Astrocyte of the hippocampus (primary cell): ENCODE results near the gene OSBPL2.

Experiments
- DNase-seq: peaks from one replicate; pipeline ENCODE4 v3.0.0; 2011; ENCODE audit warnings: low read depth, low spot score

The OSBPL2 gene

DNA sequence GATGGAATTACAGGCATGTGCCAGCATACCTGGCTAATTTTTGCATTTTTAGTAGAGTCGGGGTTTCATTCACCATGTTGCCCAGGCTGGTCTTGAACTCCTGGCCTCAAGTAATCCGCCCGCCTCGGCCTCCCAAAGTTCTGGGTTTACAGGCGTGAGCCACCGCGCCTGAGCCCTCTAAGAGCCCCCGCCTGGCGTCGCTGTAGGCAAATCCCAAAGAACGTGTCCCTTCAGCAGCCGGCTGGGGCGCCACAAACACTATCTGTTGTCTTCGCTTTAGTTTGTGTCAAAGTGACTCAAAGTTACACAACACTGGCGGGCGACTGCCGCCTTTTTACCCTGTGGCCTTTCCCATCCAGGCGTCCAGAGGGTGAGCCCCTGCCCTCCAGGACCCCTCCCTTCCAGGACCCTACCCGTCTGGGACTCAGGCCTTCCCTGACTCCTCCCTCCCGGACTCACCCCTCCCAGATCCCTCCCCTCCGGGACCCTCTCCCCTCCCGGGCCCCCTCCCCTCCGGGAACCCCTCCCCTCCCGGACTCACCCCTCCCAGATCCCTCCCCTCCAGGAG, 63.5 kb downstream of the OSBPL2 start:
- DNase-seq, result peak; percentile 94

DNA sequence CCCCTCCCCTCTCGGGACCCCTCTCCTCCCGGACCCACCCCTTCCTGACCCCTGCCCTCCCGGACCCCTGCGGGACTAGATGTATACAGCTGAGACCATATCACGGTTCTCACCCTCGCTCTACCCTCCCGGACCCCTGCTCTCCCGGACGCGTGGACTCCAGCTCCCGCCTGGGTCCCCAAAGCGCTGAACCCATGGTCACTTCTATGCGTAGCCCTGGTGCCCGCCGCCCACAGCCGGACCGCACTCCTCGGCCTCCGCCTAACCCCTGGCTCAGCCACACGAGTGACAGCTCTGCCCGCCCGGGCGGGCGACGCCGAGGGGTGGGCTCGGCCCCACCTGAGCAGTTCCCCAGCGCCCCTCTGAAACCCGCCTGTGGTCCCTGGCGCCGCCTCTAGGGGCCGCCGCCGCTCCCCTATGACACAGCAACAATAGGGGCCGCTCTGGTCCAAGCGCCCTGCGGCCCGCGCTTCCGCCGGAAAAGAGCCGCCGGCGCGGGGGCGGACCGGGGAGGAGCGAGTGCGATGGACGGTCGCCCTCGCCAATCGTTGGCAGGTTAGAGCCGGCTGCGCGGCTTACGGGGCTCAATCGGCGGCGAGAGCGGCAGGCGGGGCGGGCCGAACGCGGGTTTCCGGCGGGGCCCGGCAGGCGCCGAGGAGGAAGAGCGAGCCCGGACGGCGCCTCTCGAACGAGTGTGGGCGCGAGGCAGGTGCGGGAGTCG, 64.2 kb downstream of the OSBPL2 start, which contains the start of gene ADRM1:
TSS of gene ADRM1 (plus strand) at position 657 of the 721 bp plus-strand sequence. CDS start 572 bp downstream, outside the sequence.
- peak; percentile 100 for DNase-seq

DNA sequence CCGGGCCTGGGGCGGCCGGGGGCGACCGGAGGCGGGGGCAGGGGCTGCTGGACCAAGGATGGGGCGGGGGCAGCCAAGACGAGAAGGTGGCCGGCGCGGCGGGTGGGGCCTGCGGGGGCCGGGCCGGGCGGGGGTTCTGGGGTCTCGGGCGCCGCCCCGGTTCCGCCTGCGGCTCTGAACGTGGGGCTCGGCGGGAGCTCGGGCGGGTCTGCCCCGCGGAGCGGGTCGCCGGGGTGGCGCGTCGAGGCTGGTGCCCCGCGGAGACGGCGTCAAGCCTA, 64.7 kb downstream of the OSBPL2 start:
- no peak for DNase-seq

DNA sequence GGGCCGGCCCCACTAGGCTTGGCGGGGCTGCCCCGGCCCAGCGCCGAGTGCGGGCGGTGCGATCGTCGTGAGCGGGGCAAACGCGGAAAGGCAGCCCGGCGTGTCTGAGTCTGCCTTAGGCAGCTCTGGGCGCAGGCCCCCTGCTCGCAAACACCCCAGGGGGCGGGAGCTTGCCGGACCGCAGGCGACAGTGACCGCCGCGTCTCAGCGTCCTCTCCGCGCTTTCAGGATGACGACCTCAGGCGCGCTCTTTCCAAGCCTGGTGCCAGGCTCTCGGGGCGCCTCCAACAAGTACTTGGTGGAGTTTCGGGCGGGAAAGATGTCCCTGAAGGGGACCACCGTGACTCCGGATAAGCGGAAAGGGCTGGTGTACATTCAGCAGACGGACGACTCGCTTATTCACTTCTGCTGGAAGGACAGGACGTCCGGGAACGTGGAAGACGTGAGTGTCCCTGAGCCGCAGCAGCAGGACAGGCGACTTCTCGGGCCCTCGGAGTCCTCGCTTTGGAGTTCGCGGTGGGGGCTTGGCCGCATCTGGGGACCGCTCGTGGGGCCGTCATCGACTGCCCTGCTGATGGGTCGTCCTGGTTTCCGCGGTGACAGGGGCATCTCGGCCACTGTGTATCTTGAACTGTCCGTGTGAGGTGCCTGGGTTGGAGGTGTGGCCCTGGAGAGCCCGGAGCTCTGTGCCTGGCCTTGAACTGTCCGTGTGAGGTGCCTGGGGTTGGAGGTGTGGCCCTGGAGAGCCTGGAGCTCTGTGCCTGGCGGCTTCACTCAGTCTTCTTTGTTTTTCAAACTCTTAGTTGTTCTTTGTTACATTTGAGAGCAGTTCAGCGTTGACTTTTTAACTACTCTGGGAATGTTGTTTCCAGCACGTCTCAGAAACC, 65.3 kb downstream of the OSBPL2 start:
- peak; percentile 46 for DNase-seq

DNA sequence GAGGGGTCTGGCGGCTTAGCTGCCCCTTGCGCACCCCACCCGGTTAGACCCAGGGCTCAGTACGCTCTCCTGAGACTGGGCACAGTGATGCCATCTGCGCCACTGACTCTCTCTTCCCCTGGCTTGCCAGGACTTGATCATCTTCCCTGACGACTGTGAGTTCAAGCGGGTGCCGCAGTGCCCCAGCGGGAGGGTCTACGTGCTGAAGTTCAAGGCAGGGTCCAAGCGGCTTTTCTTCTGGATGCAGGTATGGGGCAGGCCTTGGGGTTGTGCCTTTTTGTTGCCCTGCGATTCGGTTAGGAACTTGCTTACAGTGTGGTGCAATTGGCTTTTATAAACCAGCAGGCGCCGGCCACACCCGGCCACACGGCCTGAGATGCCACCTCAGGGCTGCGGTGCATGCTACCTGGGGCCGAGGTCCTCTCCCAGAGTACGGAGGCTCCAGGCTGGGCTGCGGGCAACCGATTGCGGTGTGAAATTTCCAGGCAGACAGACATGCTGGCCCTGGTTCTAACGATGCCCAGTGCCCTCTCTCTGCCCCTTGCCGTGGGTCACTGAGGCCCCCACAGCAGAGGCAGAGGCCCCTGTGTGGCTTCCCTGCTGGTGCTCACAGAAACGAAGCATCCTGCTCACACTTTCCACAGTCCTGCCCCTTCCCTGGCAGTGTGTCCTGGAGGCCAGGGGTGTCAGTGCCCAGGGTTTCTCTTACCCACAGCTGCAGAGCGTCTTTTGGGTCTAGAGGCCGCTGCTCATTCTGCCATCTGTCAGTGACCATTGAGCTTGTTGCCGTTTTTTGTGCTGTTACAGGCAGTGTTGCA, 66.2 kb downstream of the OSBPL2 start:
- no peak for DNase-seq

DNA sequence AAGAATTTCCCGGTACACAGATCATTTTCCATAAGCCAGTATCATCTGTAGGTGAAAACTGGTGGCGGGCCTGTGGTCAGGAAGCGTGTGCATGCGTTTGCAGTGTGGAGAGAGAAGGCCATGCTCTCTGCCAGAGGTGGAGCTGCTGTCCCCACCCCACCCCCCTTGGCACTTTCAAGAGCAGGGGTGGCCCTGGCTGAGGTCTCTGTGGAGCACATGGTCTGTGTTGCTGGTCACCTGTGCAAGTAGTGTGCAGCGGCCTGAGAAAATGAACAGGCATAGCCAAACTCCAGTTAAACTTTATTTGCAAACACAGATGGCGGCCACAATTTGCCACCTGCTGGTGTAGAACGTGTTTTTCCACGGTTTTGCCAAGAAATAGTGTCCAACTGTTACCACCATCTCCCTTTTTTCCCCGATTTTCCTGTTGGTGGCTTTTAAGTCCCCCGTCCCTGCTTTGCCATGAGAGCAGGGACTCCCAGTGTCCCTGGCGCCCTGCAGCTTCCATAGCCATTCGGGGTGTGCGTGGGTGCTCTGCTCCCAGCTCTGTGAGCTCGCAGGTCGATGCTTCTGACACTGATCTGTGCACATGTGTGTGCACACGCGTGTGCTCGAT, 66.9 kb downstream of the OSBPL2 start:
- peak; percentile 18 for DNase-seq

DNA sequence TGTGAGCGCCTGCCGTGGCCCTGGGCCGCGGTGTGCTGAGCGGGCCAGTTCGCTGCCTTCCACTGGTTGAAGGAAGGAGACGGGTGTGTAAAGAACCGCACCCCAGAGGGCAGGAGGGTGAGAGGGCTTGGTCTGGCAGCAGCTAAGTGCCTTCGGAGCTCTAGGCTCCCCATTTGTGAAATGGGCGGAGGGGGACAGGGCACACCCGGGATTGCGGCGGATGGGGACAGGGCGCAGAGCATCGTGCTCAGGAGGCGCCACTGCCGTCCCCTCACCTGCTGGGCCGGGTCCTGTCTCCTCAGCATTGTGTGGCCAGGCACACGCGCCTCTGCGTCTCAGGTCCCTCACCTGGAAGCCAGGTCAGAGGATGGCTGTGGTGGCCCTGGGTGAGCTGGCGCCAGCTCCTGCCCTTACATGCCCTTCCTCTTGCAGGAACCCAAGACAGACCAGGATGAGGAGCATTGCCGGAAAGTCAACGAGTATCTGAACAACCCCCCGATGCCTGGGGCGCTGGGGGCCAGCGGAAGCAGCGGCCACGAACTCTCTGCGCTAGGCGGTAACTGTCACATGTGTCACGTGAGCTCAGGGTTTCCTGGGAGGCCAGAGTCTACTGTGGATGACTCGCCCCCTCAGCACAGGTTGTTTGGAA, 67.6 kb downstream of the OSBPL2 start:
- DNase-seq, result no peak

DNA sequence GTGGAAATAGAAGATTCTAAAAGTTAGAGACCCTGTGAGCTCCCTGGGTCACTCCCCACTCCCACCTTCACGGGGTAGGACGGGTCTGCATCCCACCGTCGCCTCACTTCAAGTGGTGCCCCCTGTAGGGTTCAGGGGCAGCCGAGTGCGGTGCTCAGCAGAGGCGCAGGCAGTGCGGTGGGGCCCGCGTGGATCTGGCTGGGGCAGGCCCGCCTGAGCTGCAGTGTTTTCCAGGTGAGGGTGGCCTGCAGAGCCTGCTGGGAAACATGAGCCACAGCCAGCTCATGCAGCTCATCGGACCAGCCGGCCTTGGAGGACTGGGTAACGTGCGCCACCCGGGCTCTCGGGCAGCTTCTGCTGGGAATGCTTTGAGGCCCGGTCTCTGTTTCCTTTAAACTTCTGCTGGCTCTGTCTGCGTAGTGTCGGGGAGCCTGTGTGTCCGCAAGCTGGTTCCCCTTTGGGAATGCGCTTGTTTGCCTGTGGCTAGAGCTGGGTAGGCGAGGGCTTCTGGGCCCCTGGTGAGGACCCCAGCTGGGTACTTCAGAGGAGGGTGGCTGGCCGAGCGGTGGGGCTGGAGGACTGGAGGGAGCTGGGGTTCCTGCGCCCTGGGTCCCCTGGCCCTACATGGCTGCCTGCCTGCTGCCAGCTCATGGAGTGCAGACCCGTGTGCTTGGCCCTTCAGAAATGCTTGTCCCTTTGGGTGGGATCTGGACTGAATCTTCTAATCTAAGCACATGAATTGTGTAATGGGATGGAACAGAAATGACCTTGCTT, 68.3 kb downstream of the OSBPL2 start:
- no peak for DNase-seq

DNA sequence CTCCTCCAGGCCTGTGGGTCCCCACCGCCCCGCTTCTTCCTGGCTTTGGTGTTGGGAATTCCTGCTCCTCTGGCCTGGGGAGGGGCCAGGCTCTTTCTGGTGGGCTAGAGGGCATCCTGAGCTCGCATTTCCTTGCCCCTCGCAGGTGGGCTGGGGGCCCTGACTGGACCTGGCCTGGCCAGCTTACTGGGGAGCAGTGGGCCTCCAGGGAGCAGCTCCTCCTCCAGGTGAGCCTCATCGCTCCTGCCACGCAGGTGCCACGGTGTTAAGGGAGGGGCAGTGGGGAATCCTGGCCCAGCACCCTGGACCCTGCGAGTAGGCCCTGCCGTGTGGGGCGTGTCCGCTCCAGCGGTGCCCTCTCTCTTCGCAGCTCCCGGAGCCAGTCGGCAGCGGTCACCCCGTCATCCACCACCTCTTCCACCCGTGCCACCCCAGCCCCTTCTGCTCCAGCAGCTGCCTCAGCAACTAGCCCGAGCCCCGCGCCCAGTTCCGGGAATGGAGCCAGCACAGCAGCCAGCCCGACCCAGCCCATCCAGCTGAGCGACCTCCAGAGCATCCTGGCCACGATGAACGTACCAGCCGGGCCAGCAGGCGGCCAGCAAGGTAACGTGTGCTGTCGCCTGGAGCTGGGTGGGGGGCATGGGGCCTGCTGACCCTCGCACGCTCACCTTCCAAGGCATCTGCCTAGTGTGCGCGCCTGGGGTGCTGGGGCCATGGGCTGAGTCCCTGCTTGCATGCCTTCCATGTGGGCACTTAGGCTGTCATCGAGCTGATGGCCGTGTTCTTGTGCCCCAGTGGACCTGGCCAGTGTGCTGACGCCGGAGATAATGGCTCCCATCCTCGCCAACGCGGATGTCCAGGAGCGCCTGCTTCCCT, 69.1 kb downstream of the OSBPL2 start:
- DNase-seq, result peak; percentile 27

DNA sequence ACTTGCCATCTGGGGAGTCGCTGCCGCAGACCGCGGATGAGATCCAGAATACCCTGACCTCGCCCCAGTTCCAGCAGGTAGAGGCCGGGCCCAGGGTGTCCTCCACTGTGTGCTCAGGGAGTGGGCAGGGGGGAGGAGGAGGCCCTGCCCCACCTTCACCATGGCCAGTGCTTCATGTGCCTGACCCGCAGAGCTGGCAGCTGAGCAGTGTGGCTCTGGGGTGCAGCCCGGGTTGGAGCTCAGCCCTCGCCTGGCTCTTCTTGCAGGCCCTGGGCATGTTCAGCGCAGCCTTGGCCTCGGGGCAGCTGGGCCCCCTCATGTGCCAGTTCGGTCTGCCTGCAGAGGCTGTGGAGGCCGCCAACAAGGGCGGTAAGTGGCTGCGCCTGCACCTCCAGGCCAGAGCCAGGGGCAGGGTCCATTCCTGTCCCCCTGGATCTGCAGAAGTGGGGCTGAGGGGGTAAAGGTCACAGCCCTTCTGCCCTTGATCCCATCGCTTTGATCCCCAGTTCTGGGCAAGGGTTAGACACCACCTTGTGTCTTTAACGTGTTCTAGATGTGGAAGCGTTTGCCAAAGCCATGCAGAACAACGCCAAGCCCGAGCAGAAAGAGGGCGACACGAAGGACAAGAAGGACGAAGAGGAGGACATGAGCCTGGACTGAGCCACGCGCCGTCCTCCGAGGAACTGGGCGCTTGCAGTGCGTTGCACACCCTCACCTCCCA, 69.9 kb downstream of the OSBPL2 start:
- no peak for DNase-seq

DNA sequence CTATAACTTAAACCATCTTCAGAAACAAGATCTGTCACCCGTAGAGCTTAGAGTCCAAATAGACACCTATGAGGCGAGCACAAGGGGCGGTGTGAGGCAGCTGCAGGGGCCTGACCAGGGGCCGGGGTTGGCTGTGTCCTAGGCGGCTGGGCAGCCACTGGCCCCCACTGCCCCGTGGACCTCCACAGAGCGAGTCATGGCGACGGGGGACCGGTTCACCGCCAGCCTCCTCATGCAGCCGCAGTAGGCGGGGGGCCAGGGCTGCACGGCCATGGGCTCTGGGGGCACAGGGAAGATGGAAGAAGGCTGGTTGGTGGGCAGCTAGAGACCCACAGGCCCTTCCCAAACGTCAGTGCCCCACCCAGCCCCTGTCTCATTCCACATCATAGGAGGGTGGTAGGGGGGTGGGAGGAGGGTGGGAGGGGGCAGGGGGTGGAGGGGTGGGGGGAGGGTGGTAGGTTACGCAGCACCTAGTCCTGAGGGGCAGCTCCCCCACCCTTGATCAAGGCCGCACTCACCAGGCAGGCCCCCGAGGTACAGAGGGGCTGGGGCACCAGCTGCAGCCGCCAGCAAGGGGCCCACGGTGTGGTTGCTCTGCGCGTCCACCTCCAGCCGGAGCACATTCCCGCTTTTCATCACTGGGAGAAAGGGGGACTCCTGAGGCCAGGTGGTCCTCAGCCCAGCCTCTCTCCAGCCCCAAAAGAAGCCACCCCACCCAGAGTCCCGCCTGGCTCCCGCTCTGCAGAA, 71.0 kb downstream of the OSBPL2 start:
- DNase-seq, result no peak

DNA sequence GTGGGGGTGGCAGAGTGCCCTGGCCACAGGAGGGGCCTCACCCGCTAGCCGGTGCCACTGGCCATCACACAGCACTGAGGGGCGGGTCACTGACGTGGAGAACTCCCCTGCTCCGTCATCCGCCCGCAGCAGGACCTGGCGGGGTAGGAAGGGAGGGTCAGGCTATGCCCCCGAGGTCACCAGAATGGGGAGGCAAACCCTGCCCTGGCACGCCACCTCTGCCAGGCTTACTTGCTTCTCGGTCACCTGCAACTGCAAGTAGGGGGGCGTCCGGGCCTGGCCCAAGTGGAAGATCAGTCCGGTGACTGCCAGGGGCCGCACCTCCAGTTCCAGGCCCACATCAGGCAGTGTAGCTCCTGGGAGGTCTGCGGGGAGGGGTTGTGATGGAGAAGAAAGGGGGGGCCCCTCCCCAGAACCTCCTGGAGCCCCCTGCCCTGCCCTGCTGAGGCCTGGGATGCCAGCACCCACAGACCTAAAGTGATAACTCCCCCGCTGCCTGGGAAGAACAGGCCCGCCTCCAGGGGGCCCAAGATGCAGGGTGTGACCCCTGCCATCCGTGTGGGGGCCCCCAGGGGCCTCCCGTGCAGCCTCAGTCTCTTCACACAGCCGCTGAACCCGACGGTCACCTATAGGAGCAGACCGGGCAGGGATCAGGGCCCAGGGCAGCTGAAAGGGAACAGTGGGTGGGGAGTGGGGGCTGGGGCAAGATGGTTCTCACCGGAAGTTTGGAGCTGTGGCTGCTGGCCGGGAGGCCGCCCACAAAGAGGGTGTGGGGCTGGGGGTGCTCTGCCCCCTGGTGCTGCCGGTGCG, 71.8 kb downstream of the OSBPL2 start:
- no peak for DNase-seq

DNA sequence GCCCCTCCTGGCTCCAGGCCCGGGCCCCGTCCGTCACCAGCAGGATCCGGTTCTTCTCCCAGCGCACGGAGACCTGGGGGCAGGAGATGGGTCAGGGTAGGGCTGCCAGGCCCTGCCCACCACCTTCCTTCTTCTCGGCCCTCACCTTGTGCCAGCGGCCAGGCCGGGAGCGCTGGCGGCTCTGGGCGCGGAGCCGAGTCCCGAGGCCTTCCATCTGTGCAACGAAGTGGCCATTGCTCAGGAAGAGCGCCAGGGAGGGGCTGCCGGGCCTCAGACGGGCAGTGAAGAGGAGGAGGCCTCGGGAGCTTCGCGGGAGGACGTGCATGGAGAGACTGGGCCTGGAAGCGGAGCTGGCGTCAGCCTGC, 72.4 kb downstream of the OSBPL2 start:
- DNase-seq, result no peak

DNA sequence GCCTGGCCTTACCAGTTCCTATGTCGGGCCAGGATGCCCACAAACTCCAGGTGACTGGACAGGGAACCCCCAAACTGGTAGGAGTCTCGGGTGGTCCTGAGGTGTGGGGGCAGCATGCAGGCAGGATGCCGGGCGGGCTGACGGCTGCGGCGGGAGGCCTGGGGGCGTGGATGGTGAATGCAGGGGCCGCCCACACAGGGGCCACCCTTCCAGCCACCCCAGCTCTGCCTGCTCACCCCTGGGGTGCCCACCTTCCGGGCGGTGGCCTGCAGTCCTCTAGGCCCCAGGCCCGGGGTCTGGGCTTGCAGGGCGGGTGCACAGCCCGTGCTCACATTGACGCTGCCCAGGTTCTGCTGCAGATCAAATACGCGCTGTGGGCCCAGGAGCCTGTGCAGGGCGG, 72.8 kb downstream of the OSBPL2 start:
- no peak for DNase-seq

DNA sequence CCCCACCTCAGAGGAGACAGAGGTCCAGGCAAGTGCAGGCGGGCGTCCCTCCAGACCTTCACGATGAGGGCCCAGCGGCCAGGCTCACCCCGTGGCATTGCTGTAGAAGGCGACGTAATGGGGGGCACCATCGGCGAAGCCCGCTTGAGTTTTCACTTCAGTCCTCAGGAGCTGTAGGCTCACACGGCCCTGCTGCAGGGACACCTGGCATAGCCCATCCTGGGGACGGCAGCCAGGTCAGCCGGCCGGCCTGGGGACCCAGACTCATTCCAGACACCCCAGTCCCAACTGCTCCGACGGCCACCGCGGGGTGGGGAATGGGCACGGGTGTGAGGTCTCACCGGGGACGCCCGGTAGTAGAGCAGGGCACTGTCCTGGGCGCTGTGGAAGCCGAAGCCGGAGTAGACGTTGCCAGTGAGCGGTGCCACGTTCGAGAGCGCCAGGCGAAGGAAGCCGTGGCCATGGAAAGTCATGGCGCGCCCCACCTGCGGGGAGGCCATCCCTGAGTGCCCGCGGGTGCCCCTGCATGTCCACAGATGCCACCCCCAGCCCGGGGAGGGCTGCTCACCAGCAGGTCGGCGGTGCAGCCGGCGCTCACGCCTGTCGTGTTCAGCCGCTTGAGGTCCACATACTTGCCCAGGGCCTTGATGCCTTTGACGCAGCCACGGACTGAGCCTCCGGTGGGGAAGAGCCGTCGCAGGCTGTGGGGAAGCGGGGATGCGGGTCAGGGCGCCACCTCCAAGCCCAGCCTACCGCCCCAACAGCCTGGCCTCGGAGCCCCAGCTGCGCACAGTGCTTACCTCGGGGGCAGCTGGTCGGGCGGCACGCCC, 73.7 kb downstream of the OSBPL2 start:
- DNase-seq, result no peak

DNA sequence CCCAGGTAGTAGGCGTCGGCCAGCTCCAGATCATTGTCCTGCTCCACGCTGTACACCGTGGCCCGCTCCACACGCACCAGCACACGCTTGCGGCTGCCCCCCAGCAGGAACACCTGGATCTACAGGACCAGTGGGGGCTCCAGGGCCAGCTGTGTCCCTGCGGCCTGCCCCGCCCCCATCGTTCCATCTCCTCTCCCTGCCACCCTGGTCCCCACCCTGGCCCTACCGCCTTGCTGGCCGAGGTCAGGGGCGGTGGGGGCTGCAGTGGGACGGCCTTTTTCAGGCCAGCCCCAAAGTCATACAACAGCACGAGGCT, 74.3 kb downstream of the OSBPL2 start:
- no peak for DNase-seq
